GM21515 (cell line): ENCODE results near the gene PLS3.
"Not testable (repeated sequence)": the region's sequence is repeated elsewhere in the genome, so short reads cannot be mapped to it uniquely, and the experiment has no call there.

Experiments
- ATAC-seq: cut with Tn5 transposase; IDR thresholded peaks from one replicate; pipeline ENCODE4 v1.9.1; 2021; ENCODE audit not compliant: unreplicated experiment

The PLS3 gene

GRCh38 chrX:115602729-115603389, 41.9 kb downstream of the PLS3 start:
- no peak for ATAC-seq

- no peak for ATAC-seq
These were observed 42.6 kb downstream of the PLS3 start for GRCh38 chrX:115603534-115604074.

- no peak for ATAC-seq
These were observed 45.9 kb downstream of the PLS3 start for GRCh38 chrX:115606861-115607260.

GRCh38 chrX:115609621-115610020, 48.6 kb downstream of the PLS3 start:
- no peak for ATAC-seq

- peak; percentile 99 for ATAC-seq
These were observed 56.1 kb downstream of the PLS3 start for GRCh38 chrX:115616943-115617563.

DNA sequence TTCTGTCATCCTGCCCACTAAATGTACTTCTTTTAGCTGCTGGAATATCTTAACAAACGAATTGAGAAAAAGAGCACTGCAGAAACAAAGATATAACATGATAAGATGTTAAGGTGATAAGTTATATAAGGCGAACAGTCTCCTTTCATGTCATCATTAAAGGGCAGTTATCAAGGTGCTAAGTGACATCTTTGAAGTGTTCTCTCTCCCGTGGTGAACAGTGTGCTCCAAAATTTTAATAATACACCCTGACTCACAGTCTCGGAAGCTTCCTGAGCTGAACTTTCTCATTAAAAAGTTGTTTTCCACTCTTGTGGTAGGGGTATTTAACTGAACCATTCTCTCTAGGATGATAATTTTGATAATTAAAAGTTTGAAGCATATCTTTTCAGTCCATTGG, 61.6 kb downstream of the PLS3 start:
- no peak for ATAC-seq

DNA sequence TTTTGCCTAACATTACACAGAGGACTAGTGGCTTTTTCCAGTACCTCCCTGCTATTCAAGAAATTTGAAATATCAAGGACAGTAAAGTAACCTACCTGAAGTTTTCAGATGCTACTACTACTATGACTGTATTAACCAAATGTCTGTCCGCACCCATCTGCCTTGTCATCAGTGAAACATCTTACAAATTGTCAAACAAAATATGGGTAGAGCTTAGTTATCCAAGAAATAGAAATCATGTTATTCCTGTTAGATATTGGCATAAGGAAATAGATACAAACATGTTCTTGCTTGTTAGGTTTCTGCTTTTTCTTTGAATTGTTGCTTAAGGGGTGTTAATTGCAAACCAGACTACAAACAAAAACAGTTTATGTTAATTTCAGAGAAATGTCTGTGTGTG, 63.9 kb downstream of the PLS3 start:
- ATAC-seq: no peak

GRCh38 chrX:115625572-115626301, 64.8 kb downstream of the PLS3 start:
- no peak for ATAC-seq

DNA sequence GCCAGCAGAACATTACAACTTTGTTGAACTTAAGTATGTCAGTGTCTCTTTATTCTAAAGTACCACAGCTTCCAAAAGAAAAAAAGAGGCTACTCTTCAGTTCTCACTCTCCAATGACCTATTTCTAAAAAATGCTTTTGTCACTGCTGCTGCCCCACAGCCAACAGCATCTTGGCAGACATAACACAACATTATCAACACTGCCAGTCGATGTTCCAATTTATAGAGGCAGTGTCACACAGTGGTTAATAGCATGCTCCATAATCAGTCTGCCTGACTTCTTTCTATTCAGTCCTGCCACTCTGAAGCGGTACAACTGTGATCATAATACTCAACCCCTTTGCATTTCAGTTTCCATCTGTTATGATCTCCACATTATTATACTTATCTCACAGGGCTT, 69.2 kb downstream of the PLS3 start:
- ATAC-seq: no peak

- no peak for ATAC-seq
These were observed 71.5 kb downstream of the PLS3 start for GRCh38 chrX:115632455-115632854.

DNA sequence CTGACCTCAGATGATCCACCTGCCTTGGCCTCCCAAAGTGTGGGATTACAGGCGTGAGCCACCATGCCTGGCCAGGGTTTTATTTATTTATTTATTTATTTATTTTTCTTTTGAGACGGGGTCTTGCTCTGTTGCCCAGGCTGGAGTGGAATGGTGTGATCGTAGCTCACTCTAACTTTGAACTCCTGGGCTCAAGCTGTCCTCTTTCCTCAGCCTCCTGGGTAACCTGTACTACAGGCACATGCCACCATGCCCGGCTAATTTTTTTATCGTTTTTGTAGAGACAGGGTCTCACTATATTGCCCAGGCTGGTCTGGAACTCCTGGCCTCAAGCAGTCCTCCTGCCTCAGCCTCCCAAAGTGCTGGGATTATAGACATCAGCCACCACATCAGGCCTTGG, 72.4 kb downstream of the PLS3 start:
- not testable (repeated sequence) for ATAC-seq

DNA sequence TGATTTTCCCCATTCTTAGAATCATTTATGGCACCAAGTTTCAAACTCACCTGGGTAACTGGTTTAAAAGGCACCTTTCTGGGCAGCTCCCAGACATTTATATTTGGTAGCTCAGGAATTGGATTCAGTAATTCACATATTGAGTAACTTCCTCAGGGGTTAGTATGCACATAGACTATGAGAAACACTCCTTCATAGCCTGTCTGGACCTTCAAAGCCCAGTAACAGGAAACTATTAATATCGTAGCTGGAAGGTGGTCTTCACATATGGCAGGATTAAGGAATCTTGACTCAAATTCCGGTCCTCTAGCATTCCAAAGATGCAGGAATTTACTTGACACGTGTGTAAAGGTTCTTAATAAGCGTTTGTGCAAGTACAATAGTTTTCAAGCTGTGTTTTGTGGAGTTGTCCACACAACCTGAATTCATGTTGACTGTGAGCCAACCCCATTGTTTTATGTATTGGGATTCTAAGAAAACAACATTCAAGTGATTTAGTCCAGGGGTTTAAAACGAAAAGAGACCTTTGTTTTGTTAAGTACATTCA, 78.4 kb downstream of the PLS3 start:
- ATAC-seq: no peak

DNA sequence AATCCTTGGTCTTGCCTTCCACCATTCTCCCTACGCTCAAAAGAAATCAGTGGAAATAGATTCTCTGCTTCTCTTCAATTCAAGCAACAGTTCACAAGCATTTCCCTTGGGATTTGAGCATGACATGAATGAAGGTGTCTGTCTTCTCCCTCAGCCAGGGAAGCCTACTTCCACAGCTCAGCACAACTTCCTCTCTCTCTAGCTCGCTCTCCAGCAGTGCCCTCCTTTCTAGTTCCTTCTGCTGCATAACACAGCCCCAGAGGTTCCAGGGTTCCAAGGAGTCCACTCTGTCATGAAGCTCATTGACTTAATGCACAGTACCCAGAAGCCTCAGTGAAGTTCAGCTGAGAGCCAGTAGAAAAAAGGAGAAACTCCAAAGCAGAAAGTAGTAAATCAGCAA, 81.3 kb downstream of the PLS3 start:
- ATAC-seq: no peak

DNA sequence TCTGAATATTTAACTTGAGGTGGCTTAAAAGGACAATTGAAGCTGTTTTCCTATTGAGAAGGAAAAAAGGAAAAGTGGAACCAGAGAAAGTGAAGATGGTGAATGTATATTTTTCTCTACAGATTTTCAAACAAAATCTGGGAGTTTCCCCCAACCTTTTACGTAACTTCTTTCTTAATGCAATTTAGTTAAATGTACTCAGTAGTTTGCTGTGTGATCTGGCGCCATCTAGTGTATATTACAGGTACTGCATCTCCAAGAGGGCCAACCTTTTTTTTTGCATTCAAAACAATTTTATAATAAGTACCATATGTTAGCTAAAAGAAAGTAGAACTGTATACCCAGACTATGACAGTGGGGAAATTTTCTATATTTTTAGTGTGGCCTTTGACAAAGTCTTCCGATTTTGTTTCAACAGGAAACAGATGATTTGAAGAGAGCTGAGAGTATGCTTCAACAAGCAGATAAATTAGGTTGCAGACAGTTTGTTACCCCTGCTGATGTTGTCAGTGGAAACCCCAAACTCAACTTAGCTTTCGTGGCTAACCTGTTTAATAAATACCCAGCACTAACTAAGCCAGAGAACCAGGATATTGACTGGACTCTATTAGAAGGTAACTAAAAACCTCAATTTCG, 82.0 kb downstream of the PLS3 start:
- no peak for ATAC-seq

- ATAC-seq: not testable (repeated sequence)
These were observed 83.4 kb downstream of the PLS3 start for GRCh38 chrX:115644397-115644796.

GRCh38 chrX:115649461-115650063, 88.6 kb downstream of the PLS3 start:
- no peak for ATAC-seq

- no peak for ATAC-seq
These were observed 89.5 kb downstream of the PLS3 start for GRCh38 chrX:115650449-115650848.

DNA sequence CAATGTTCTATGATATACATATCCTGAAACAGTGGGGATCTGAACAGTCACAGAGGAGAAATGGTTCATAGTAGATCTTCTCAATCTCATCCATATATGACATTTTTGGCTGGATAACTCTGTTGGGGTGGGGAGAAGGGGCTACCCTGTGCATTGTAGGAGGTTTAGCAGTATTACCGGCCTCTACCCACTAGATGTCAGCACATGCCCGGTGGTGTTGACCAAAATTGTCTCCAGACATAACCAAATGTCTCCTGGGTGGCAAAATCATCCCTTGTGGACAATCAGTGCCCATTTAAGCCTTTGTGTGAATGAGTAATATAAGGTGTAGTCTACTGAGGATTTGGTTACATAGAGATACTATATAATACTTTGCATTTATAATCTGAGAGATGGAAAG, 89.9 kb downstream of the PLS3 start:
- ATAC-seq: no peak

DNA sequence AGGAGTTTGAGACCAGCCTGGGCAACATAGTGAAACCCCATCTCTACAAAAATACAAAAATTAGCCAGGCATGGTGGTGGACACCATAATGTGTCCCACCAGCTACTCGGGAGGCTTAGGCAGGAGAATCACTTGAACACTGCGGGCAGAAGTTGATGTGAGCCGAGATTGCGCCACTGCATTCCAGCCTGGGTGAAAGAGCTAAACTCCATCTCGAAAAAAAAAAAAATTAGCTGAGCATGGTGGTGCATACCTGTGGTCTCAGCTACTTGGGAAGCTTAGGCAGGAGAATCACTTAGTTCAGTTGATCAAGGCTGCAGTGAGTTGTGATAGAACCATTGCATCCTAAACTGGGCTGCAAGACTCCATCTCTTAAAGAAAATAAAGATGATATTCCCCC, 91.2 kb downstream of the PLS3 start:
- no peak for ATAC-seq

DNA sequence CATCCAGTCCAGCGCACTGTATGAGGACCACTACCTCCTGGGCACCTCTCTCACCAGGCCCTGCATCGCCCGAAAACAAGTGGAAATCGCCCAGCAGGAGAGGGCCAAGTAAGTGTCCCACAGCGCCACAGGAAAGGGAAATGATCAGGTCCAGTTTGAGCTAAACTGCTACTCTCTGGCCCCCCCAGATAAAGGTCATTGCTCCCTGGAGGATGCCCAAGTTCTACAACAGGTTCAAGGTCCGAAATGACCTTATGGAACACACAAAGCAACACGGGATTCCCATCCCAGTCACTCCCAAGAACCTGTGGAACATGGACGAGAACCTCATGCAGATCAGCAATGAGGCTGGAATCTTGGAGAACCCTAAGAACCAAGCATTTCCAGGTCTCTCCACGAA, 104.1 kb downstream of the PLS3 start:
- no peak for ATAC-seq

- ATAC-seq: no peak
These were observed 118.5 kb downstream of the PLS3 start for GRCh38 chrX:115679460-115679859.
